Right lobe of liver (tissue), 4 donors: ENCODE data around the gene QRSL1.

Experiments used
- POLR2A ChIP-seq: fragments of 450-650 bp; IDR thresholded peaks from one replicate; pipeline ENCODE4 v1.6.1; 2017; ENCODE audit warnings: antibody characterized with exemption, mild to moderate bottlenecking
- TF ChIP-seq, protein P1 (sequence below), 4 donors: fragments of 200-600 bp in 3 of 4; fragments of 450-650 bp in 1 of 4; IDR thresholded peaks; one replicate each; pipeline versions ENCODE4 v1.5.1 to v1.8.0; 2016 to 2022; ENCODE audit warnings: antibody characterized with exemption in 4 of 4, mild to moderate bottlenecking in 2 of 4
- donor health status: DM: no; HTN: no; CAD: no.
- donor health status: DM: no; HTN: no; CAD: no.
- donor health status: DM: no; HTN: yes; CAD: no.

DNA sequence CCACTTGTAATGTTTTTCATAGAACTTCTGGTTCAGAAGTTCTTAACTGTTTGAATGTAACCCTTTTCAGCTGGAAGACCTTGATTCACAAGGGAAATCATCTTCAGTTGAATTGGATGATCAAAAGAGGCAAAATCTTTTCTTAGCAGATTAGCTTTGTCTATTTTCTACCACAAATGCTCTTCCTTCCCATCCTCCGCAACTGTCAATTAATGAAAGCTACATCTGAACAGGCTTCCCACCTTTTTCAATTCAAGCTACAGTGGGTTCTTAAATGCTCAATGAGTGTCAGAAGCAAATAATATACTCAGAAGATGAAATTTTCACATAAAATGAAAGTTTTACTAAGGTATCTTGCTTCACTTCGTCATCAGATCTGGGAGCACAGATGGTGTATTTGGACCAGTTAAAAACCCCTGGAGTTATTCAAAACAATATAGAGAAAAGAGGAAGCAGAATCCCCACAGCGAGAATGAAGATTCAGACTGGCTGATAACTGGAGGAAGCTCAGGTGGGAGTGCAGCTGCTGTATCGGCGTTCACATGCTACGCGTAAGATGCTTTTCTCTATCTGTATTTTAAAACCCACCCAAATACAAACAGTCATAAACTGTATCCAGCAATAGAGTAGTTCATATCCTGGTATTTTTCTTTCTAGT lies 19.4 kb downstream of the QRSL1 start:
- TF ChIP-seq, protein P1, sequence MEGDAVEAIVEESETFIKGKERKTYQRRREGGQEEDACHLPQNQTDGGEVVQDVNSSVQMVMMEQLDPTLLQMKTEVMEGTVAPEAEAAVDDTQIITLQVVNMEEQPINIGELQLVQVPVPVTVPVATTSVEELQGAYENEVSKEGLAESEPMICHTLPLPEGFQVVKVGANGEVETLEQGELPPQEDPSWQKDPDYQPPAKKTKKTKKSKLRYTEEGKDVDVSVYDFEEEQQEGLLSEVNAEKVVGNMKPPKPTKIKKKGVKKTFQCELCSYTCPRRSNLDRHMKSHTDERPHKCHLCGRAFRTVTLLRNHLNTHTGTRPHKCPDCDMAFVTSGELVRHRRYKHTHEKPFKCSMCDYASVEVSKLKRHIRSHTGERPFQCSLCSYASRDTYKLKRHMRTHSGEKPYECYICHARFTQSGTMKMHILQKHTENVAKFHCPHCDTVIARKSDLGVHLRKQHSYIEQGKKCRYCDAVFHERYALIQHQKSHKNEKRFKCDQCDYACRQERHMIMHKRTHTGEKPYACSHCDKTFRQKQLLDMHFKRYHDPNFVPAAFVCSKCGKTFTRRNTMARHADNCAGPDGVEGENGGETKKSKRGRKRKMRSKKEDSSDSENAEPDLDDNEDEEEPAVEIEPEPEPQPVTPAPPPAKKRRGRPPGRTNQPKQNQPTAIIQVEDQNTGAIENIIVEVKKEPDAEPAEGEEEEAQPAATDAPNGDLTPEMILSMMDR (IDR thresholded peaks at IDR 0.05): no peak
- TF ChIP-seq POLR2A: no peak
